RPMI8226 (cell line): ENCODE data around the gene MESP1.

Experiments
- DNase-seq: peaks from one replicate; pipeline ENCODE4 v3.0.0-alpha.2; 2015

Gene MESP1

DNA sequence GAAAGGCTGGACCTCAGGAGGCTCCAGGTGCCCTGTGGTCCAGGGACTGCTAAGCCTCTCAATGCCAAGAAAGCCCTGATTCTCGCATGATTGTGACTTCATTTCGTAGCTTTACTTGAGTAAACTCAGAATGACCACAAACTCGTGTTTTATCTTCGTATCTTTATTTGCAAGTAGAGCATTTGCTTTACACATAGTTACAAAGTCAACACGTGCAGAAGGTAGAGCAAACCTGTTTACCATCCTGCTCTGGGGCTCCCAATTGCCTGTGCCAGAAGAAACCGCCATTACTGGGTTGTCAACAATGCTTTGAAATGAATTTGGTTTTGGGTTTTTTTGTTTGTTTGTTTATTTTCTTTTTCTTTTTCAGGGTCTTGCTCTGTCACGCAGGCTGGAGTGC, 5.8 kb upstream of the MESP1 start:
- DNase-seq = no peak

DNA sequence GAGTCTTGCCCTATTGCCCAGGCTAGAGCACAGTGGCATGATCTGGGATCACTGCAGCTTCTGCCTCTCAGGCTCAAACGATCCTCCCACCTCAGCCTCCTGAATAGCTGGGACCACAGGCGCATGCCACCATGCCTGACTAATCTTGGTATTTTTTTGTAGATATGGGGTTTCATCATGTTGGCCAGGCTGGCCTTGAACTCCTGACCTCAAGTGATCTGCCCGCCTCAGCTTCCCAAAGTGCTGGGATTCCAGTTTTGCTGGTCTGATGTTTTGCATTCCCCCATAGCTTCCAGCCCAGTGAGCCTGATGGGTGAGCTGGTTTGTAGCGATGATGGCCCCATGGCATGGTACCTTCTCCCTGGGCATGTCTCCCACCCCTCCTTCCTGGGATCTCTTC, 4.7 kb upstream of the MESP1 start:
- DNase-seq = no peak

DNA sequence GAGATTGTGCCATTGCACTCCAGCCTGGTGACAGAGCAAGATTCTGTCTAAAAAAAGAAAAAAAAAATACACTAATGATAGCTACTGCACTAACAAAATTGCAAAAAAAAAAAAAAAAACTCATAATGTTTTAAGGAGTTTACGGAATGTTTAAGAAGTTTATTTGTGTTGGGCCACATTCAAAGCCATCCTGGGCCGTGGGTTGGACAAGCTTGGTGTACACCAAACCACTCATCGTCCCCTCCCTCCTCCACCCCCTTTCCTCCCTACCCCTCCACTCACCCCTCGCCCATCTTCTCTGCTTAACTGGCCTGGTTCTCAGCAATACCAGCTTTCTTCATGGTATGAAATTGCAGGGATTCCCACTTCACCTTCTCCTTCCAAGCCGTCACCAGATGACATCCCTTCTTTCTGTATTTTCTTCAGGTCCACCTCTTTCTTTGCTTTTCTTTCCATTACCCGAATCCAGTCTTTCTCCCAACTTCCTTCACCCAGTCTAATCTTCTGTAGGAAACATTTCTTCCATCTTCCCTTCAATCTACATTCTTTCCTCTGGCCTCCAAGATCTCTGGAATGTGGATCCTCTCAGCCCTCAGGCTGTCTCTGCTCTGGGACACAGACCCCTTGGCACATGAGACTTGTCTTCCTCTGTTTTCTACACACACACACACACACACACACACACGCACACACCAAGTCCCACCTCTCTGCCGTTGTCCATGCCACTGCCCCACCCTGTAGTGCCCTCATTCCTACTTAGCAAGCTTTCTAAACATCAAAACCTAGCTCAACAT, 3.5 kb upstream of the MESP1 start:
- no peak for DNase-seq

DNA sequence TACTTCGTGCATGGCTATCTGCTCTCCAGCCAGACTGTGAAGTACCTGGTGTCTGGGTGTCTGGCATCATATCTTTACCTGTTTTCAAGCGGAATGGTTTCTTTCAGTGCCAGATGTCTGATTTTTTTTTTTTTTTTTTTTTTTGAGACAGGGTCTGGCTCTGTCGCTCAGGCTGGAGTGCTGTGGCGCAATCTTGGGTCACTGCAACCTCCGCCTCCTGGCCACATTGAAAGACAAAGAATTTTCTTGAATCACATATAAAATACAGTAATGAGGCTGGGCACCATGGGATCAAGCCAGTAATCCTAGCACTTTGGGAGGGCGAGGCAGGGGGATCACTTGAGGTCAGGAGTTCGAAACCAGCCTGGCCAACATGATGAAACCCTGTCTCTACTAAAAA, 2.8 kb upstream of the MESP1 start:
- no peak for DNase-seq

DNA sequence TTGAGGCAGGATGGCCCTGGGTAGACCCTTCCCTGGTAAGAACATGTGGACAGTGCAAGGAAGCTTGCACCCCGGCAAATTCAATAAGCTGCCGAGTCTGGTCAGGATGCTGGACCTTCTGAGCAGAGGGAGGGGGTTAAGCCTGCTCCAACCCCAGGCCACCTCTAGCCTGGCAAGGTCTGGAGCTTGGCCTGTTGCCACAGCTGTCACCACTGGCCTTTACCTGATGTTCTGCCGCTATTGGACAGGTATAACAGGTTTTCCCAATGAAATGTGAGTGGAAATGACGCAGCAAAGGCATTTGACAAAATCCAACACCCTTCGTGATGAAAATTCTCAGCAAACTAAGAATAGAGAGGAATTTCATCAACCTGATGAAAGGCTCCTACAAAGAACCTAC, 699 bp upstream of the MESP1 start:
- DNase-seq = no peak

DNA sequence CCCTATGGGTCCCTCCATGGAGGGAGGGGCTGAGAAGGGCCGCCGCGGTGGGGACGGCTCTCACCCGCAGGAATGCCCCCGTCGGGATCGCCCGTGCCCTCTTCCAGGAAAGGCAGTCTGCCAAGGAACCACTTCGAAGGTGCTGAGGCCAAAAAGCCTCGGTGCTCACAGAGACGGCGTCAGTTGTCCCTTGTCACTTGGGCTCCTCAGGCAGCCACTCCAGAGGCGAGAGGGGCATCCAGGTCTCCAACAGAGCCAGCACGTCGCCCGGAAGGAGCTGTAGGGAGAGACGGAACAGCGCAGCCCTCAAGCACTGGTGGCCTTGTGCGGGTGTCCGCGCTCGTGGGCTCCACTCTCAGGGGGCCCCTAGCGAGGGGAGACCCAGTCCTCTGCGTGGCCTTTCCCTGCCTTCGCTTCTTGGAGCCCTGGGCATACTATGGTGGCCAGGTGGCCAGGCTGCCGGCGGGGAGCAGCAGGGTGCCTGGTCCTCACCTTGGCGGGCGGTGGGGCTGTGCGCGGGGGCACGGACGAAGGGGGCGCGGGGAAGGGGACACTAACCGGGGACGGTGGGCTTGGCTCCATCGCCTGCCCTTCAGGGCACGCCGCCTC, 994 bp downstream of the MESP1 start:
- peak; percentile 56 for DNase-seq

DNA sequence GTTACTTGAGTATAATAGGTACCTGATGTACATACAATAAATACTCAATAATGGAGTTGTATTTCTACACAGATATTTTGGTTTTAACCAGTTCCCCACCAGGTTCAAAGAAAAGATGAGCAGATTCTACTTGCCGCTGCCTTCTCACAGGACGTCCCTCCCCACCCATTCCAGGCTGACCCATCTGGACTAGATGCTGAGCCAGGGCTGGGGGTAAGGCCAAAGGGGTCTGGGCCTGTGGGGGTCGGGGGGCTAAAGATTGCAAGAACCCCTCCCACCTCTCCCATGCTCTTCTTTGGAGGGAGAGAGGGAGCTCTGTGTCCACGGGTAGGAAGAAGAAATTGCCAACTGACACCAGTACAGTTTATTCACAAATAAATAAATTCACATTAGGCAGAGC, 1.5 kb downstream of the MESP1 start:
- DNase-seq = no peak

DNA sequence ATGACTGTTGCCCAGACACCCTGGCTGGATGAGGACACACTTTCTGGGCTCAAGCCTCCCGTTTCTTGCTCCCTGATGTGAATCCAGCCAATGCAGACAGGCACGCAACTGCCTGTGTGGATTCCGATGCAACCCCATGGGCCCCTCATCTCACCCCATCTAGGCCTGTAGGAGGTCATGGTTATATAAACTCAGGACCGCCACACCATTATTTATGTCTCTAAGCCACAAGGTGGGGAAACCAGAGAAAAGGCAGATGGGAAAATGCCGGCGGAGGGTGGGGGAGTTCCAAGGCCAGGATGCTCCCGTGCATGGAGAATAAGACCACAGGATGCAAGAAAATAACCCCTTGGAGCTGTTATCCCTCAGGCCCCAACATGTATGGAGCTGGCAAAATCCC, 2.0 kb downstream of the MESP1 start:
- no peak for DNase-seq

DNA sequence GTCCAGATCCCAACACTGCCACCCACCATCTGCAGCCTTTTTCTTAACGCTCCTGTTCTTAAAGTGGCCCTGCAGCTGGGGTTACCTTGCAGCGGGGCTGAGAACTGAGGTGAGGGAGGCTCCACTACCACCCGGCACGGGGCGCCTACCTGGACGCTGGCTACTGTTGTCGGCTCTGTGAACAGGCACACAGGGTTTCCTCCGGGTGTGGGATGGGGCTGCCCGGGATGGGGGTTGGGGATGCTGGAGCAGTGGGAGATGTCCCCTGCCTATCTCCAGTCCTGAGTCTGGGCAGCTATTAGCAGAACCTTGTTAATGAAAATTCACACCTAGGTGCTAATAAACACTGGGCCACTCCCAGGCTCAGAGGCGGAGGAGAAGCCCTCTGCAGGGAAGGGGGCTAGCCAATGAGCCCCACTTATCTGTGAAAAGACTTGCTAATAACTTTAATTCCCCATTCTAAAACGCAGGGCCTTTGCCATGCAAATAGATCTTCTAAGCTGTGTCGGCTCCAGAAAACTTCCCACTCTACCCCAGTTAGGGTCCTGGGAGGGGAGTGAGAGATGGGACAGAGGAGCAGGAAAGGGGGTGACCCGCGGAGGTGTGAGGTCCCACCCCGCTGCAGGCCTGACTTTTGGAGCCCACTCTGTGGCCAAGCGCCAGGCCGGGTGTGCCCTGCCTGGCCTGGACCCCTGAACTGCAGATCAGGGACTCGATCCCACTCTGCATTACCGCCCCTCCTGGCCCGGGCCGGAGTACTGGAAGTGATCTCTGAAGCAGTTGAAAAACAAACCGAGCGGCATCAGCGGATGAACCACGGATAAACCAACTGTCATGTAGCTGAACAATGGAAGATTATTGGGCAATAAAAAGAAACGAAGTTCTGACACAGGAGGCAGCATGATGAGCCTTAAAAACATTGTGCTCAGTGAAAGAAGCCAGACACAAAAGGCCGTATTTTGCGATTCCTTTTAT, 3.1 kb downstream of the MESP1 start:
- no peak for DNase-seq

DNA sequence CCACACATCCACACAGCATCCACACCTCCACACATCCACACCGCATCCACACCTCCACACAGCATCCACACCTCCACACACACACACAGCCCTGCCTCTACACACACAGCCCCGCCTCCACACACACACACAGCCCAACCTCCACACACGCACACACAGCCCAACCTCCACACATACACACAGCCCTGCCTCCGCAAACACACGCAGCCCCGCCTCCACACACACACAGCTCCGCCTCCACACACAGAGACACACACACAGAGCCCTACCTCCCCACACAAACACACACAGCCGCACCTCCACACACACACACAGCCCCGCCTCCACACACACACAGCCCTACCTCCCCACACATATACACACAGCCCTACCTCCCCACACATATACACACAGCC, 4.7 kb downstream of the MESP1 start:
- DNase-seq = no peak

DNA sequence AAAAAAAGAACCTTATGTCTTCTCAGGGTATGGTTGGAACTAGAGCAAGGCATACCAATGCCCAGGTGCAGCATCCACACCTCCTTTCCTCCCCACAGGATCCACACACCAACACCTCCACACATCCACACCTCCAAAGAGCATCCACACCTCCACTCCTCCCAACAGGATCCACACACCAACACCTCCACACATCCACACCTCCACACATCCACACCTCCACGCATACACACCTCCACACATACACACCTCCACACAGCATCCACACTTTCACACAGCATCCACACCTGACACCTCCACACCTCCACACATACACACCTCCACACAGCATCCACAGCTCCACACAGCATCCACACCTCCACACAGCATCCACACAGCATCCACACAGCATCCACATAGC, 5.3 kb downstream of the MESP1 start:
- no peak for DNase-seq

DNA sequence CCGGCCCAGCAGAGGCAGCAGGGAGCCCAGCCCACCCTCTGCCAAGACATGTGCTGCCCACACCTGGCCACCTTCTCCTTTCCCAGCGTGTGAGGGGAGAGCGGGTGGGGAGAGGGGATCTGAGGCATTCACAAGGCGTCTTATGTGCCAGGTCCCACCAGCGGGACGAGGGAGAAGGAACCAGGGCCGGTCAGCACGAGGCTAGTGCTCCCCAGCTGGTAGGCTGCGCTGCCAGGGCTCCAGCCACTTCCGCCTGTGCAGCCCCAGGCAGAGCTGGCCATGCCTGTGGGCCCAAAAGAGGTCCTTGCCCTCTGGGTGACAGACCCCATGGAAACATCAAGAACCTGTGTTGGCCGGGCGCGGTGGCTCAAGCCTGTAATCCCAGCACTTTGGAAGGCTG, 5.9 kb downstream of the MESP1 start:
- no peak for DNase-seq

DNA sequence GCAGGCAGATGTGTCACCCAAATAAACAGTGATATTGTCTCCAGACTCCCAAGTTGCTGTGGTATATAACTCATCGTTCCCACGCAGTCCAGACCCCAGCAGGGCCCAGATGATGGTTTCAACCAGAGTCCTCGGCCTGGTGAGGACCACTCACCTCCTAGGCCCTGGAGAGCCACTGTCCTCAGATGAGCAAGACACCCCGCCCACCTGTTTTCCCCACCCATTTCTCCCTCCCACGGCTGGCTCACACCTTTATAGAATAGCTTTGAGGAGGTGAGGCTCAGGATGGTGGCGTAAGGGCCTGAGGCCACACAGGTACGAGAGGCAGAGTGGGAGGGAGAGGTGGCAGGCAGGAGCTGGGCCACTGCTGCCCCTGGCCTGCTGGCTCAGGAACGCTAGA, 7.5 kb downstream of the MESP1 start:
- no peak for DNase-seq

DNA sequence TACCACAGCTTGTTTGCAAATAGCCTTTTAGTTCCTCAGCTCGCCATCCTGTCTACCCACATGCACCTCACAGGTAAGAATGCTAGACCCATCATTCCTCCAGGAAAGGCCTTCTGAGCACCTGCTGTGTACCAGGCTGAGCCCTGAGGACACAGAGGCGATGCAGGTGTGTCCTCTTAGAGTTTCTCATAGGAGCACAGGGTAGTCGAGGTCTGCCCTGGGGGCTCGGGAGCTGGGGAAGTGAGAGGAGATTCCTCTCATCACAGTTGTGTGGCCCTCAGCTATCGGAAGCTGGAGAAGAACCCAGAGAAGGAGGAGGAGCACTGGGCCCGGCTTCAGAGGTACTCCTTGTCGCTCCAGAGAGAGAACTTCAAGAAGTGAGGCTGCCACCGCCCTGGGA, 8.0 kb downstream of the MESP1 start:
- no peak for DNase-seq

DNA sequence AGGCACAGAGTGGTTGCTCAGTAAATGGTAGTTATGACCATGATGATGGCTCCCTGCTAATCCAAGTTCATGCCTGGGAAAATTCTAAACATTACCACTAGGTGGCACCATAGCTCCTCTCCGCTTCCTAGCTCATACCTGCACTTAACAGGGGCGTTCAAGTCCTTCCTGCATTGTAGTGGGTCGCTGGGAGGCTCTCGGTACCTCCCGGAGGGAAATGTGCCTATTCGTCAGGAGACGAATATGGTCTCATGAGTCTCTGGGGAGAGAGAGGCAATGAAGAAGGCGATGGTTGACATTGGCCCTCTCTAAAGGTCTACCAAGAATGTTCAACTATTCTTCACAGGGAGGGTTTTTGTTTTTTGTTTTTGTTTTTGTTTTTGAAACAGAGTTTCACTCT, 10.9 kb downstream of the MESP1 start:
- peak; percentile 78 for DNase-seq

DNA sequence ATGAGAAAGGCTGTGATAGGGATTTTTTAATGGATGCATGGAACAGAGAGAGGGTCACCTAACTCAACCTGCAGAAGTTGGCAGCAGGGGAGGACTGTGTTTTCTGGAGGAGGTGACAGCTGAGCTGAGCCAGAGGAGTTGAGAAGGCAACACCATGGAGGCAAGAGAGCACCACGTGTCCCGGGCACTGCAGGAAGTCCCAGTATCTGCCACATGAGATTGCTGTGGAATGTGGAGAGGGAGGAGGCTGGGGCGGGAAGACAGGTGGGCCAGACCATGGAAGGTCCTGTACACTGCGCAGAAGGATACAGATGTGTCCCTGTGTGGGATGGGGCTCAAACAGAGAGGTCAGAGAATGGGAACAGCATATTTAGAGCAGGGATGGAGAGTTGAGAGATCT, 15.3 kb downstream of the MESP1 start:
- DNase-seq = no peak

DNA sequence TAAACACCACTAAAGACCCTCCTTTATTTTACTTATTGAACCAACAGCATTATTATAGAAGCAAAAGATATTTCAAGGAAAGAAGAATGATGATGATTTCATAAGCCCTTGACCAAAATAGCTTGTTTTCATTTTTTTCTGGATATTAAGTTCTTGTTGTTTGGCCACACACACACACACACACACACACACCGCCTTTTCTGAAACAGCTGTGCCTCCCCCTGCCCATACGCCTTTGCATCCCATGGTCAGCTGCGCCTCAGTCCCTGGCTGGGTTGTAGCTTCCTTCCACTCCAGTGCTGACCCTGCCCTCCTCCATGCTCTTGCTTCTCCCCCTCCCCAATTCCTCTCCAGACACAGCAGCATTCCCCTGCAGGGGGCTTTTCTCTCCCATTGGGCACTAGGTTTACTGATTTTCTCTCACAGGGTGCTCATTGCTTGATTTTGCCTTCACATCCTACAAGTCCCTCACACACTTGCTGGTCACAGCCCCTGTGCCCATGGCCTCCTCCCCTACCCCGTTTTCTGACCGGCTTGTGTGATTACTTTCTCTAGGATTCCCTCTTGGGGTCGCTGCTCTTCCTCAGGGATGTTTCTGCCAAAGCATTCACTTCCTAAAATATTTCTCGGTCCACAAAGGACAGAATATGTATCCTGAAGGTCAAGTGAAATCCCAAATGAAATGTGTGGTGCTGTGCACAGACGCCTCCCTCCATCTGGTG, 18.4 kb downstream of the MESP1 start:
- no peak for DNase-seq

DNA sequence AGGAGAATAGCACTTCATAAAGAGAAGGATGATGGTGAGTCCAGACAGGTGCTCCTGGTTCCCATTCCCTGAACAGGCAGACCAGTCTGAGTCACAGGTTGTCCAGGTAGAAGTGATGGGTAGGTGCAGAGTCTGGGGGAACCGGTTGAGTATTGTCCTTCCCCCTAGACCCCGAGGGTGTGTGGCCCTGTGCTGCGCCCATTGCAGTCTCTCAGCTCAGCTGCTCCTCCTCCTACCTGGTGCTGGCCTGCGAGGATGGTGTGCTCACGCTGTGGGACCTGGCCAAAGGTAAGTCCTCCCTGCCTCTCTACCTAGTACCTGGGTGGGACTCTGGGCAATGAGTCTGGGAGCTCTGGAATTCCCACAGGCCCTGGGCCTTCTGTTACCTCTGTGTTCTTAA, 19.8 kb downstream of the MESP1 start:
- no peak for DNase-seq

DNA sequence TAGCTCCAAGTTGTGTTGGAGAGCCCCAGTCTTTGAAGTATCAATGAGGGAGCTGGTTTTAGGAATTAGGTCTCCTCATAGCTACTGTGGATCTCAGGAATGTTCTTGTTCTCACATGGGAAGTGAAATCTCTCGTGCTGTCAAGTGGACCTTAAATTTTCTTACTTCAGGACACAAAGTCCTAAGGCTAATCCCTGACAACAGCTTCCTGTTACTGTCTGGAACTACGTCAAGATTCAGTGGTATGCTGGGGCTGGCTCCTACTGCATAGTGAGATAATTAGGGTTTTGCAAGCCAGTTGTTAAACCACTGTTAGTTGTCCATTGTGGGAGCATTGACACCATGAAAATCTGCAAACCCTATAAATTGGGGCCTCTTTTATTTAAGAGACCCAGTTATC, 22.8 kb downstream of the MESP1 start:
- DNase-seq = no peak

DNA sequence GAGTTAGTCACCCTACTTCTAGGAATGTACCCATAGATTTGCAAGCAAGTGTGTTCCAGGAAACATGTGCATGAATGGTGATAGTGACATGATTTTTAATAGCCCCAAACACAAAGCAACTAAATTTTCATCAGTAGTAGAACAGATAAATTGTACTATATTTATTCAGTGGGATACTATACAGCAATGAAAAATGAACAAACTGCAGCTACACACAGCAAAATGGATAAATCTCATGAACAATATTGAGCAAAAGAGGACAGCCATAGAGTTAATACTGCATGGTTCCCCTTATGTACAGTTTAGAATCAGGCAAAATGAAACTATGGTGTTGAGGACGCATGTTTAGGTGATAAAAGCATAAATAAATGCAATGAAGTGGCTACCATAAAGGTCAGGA, 26.0 kb downstream of the MESP1 start:
- DNase-seq = no peak

DNA sequence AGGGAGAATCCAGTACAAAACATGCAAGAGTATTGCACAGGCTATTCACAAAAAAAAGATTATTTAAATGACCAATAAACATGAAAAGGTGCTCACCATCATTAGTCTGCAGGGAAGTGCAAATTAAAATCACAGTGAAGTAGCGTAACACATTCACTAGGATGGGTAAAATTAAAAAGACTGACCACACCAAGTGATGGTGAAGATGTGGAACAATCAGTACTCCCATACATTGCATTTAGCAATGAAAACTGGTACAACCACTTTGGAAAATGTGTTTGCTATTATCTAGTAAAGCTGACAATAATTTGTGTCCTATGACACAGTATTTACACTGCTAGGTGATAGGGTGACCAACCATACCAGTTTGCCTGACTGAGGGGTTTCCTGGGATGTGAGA, 26.4 kb downstream of the MESP1 start:
- DNase-seq = no peak

DNA sequence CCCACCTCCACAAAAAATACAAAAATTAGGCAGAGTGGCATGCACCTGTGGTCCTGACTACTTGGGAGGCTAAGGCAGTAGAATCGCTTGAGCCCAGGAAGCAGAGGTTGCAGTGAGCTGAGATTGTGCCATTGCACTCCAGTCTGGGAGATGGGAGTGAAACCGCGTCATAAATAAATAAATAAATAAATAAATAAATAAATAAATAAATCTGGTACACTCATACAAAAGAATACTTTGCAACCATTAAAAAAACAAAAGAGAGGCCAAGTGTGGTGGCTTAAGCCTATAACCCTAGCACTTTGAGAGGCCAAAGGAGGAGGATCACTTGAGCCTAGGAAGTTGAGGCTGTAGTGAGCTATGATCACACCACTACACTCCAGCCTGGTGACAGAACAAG, 28.0 kb downstream of the MESP1 start:
- DNase-seq = no peak

DNA sequence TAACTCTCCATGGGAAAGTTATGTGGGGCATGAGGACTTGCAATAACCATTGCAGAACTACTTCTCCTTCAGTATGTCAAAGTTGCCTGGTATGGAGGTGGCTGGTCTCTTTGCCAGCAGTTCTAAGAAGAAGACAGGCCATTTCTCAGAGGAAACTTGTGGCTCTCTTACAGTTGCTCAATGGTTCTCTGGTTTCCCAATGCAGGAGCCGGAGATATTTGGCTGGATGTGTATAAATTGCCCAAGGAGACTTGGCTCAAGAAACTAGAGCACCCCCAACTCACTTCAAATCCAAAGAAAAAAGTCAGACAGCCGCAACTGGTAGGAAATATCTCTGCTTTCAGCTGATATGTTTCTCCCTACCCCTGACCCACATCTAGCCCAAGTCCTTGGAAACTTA, 36.3 kb downstream of the MESP1 start:
- DNase-seq = no peak
